HCT116 (cell line): Measurements from ENCODE around the gene DGKG. TPM values are rescaled to one million over a fixed set of nuclear protein-coding genes. Genes with fewer than 3 reads are reported as not detected.
A peak's percentile ranks its signal among the peaks of the same experiment; 100 is the strongest.

Source experiments
- ATAC-seq: fragments of 200-7000 bp; cut with Tn5 transposase; 2 replicates; pipeline ENCODE4 v1.9.1; 2020; ENCODE audit warnings: mild to moderate bottlenecking, moderate library complexity
- BruUV-seq: library from RNA; stranded (reverse); fragments of 400-500 nt; replicated peaks from 2 replicates; lab custom pipeline; 2021; lab: Mats Ljungman, UMichigan
- CTCF ChIA-PET: fragments of 300-600 bp; sonication (Branson Sonifier 250); formaldehyde crosslinking; loops from one replicate; lab custom pipeline; 2021; ENCODE audit warnings: antibody characterized with exemption; lab: Charles Lee
- POLR2A ChIA-PET: fragments of 300-600, 350-600 bp; sonication (Branson Sonifier 250); formaldehyde crosslinking; loops from one replicate; lab custom pipeline; 2021; ENCODE audit warnings: antibody characterized with exemption; lab: Charles Lee
- RAD21 ChIA-PET, 2 experiments: fragments of 300-600 bp; sonication (Branson Sonifier 250); formaldehyde crosslinking; loops; one replicate each; lab custom pipeline; 2023; ENCODE audit warnings: low total read pairs in 2 of 2; ENCODE audit not compliant: uncharacterized antibody in 2 of 2, unreplicated experiment in 2 of 2, low non-redundant PET in 1 of 2; lab: Charles Lee
- DNase-seq: peaks from one replicate; pipeline ENCODE4 v3.0.0-alpha.2; 2010; ENCODE audit warnings: low read depth, low spot score
- H2AFZ ChIP-seq: fragments of 200-600 bp; shearing (Covaris generic), sonication (generic); 2 replicates; pipeline ENCODE4 v1.6.1; 2017; ENCODE audit warnings: low read depth, mixed run types, mixed read lengths, antibody characterized with exemption, low read length; ENCODE audit not compliant: poor library complexity, severe bottlenecking
- H3K27ac ChIP-seq: 2 replicates; pipeline ENCODE4 v1.5.1; 2012; ENCODE audit warnings: low read depth, low read length
- H3K27me3 ChIP-seq: fragments of 200-600 bp; sonication (generic); 2 replicates; pipeline ENCODE4 v1.6.1; 2016; ENCODE audit warnings: mixed run types, low read length, mixed read lengths; ENCODE audit not compliant: insufficient read depth
- H3K36me3 ChIP-seq, 2 experiments: fragments of 200-500 bp in 1 of 2; fragments of 200-600 bp in 1 of 2; sonication (Bioruptor generic) in 1 of 2; sonication (generic) in 1 of 2; 2 replicates each; pipeline versions ENCODE4 v1.5.1 to v1.6.1; 2014 to 2016; ENCODE audit warnings: low read length in 2 of 2, inconsistent platforms in 1 of 2, mixed read lengths in 1 of 2, mixed run types in 1 of 2; ENCODE audit not compliant: insufficient read depth in 2 of 2, control insufficient read depth in 1 of 2
- H3K4me1 ChIP-seq, 2 experiments: fragments of 200-600 bp in 1 of 2; sonication (generic) in 1 of 2; 2 replicates each; pipeline versions ENCODE4 v1.5.1 to v1.6.1; 2012 to 2017; ENCODE audit warnings: low read length in 2 of 2, inconsistent platforms in 1 of 2, mild to moderate bottlenecking in 1 of 2, mixed read lengths in 1 of 2, mixed run types in 1 of 2, moderate library complexity in 1 of 2; ENCODE audit not compliant: insufficient read depth in 2 of 2, control insufficient read depth in 1 of 2
- H3K4me2 ChIP-seq: fragments of 200-600 bp; sonication (generic); 2 replicates; pipeline ENCODE4 v1.6.1; 2017; ENCODE audit warnings: mixed run types, low read length, mixed read lengths
- H3K4me3 ChIP-seq, 2 experiments: fragments of 200-600 bp in 1 of 2; sonication (generic) in 1 of 2; replicated peaks in 1 of 2; 2 replicates each; pipeline ENCODE4 v1.5.1; 2011 to 2016; ENCODE audit warnings: low read length in 2 of 2, control low read depth in 1 of 2, low read depth in 1 of 2, mild to moderate bottlenecking in 1 of 2, mixed read lengths in 1 of 2, mixed run types in 1 of 2
- H3K79me2 ChIP-seq: fragments of 200-600 bp; sonication (generic); 2 replicates; pipeline ENCODE4 v1.6.1; 2017; ENCODE audit warnings: mild to moderate bottlenecking, mixed run types, low read length, moderate library complexity, mixed read lengths; ENCODE audit not compliant: insufficient read depth
- H3K9ac ChIP-seq: fragments of 200-600 bp; sonication (generic); 2 replicates; pipeline ENCODE4 v1.6.1; 2016; ENCODE audit warnings: low read length, mixed read lengths
- H3K9me2 ChIP-seq: fragments of 200-600 bp; sonication (generic), shearing (Covaris generic); 2 replicates; pipeline ENCODE4 v1.6.1; 2017; ENCODE audit warnings: mixed run types, mild to moderate bottlenecking, moderate library complexity; ENCODE audit not compliant: insufficient read depth
- H3K9me3 ChIP-seq, 2 experiments: fragments of 200-500 bp in 1 of 2; fragments of 200-600 bp in 1 of 2; sonication (Bioruptor generic) in 1 of 2; sonication (generic) in 1 of 2; 2 replicates each; pipeline ENCODE4 v1.6.1; 2014 to 2017; ENCODE audit warnings: low read length in 2 of 2, mixed read lengths in 2 of 2, inconsistent platforms in 1 of 2, low read depth in 1 of 2, mild to moderate bottlenecking in 1 of 2, mixed run types in 1 of 2, moderate library complexity in 1 of 2; ENCODE audit not compliant: control insufficient read depth in 1 of 2, insufficient read depth in 1 of 2
- H4K20me1 ChIP-seq: fragments of 200-600 bp; sonication (generic), shearing (Covaris generic); 2 replicates; pipeline ENCODE4 v1.6.1; 2017; ENCODE audit warnings: mixed run types, mild to moderate bottlenecking, moderate library complexity; ENCODE audit not compliant: insufficient read depth
- ATF3 ChIP-seq: IDR thresholded peaks from 2 replicates; pipeline ENCODE4 v1.6.1; 2012
- CBX3 ChIP-seq: IDR thresholded peaks from 2 replicates; pipeline ENCODE4 v1.6.1; 2012; ENCODE audit warnings: low read depth
- CEBPB ChIP-seq: IDR thresholded peaks from 2 replicates; pipeline ENCODE4 v1.6.1; 2012; ENCODE audit warnings: low read depth
- EGR1 ChIP-seq: IDR thresholded peaks from 2 replicates; pipeline ENCODE4 v1.6.1; 2012; ENCODE audit warnings: low read depth
- ELF1 ChIP-seq: IDR thresholded peaks from 2 replicates; pipeline ENCODE4 v1.6.1; 2012; ENCODE audit warnings: low read depth, borderline replicate concordance
- EZH2 ChIP-seq: fragments of 200-600 bp; sonication (generic); IDR thresholded peaks from 2 replicates; pipeline ENCODE4 v1.6.1; 2017; ENCODE audit warnings: antibody characterized with exemption, mixed run types
- EZH2phosphoT487 ChIP-seq: fragments of 200-600 bp; IDR thresholded peaks from 2 replicates; pipeline ENCODE4 v1.6.1; 2018; ENCODE audit warnings: antibody characterized with exemption, borderline replicate concordance
- JUND ChIP-seq: IDR thresholded peaks from 2 replicates; pipeline ENCODE4 v1.6.1; 2012
- POLR2AphosphoS5 ChIP-seq: IDR thresholded peaks from 2 replicates; pipeline ENCODE4 v1.6.1; 2011; ENCODE audit warnings: mild to moderate bottlenecking, low read depth, low read length, moderate library complexity
- RAD21 ChIP-seq: IDR thresholded peaks from 2 replicates; pipeline ENCODE4 v1.6.1; 2012; ENCODE audit warnings: low read depth, mild to moderate bottlenecking
- SIN3A ChIP-seq: IDR thresholded peaks from 2 replicates; pipeline ENCODE4 v1.6.1; 2012; ENCODE audit warnings: low read depth
- TCF7L2 ChIP-seq: IDR thresholded peaks from 2 replicates; pipeline ENCODE4 v1.7.0; 2011; ENCODE audit warnings: borderline replicate concordance, inconsistent platforms; ENCODE audit not compliant: insufficient read depth, insufficient read length; ENCODE audit errors: extremely low read depth
- YY1 ChIP-seq: IDR thresholded peaks from 2 replicates; pipeline ENCODE4 v1.6.1; 2011; ENCODE audit warnings: low read length, low read depth, moderate library complexity, mild to moderate bottlenecking; ENCODE audit not compliant: insufficient replicate concordance; ENCODE audit errors: extremely low read depth
- ZFX ChIP-seq: fragments of 450-650 bp; IDR thresholded peaks from 2 replicates; pipeline ENCODE4 v1.6.1; 2017
- intact Hi-C: fragments of 100-400 bp; cut with micrococcal nuclease; formaldehyde crosslinking; loops from 2 replicates; pipeline ENCODE4 v1.10.0; 2022
- total RNA-seq: library from RNA; stranded (reverse); gene quantifications from one replicate; pipeline ENCODE4 v1.2.1, GENCODE V29; 2021; ENCODE audit not compliant: unreplicated experiment
- TF ChIP-seq, protein P1 (sequence below): IDR thresholded peaks from 2 replicates; pipeline ENCODE4 v1.6.1; 2012
- TF ChIP-seq, protein P2 (sequence below), 3 experiments: fragments of 200-600 bp in 1 of 3; sonication (generic) in 1 of 3; IDR thresholded peaks in 2 of 3; conservative IDR thresholded peaks in 1 of 3; 2 replicates each; pipeline ENCODE4 v1.5.1; 2012 to 2017; ENCODE audit warnings: low read depth in 2 of 3, low read length in 2 of 3, antibody characterized with exemption in 1 of 3, borderline replicate concordance in 1 of 3, control low read depth in 1 of 3, mild to moderate bottlenecking in 1 of 3, mixed read lengths in 1 of 3, mixed run types in 1 of 3, moderate library complexity in 1 of 3; ENCODE audit not compliant: insufficient read depth in 1 of 3

Gene DGKG
- total RNA-seq, 1 experiment from 2014 or later = 4.8 TPM

GRCh38 chr3:186160691-186161243 is 201.3 kb downstream of the DGKG start:
- Histone ChIP-seq H3K36me3 (no peaks in the 10 kb centered on the region), H3K4me1 (no peaks in the 10 kb centered on the region), H3K79me2 (no peaks in the 10 kb centered on the region), H3K9me3 (no peaks in the 10 kb centered on the region), H3K9ac (no peak overlapping the region), H3K4me2 (no peak overlapping the region), H3K27ac (no peak overlapping the region), H2AFZ (no peak overlapping the region), H3K9me2 (no peaks in the 10 kb centered on the region), H3K4me3 (no peak overlapping the region), H3K27me3 (no peaks in the 10 kb centered on the region), H4K20me1 (no peaks in the 10 kb centered on the region)
- RAD21 ChIA-PET = no interaction called here
- DNase-seq (no peak), ATAC-seq (peak; percentile 38; the same call in 1 of the 2 replicates)
- no peak for TF ChIP-seq CEBPB
- TF ChIP-seq CBX3 = no peak
- no peak for TF ChIP-seq EZH2phosphoT487
- TF ChIP-seq, protein P1, sequence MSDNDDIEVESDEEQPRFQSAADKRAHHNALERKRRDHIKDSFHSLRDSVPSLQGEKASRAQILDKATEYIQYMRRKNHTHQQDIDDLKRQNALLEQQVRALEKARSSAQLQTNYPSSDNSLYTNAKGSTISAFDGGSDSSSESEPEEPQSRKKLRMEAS = no peak
- TF ChIP-seq EGR1 = no peak
- TF ChIP-seq ATF3 = no peak
- TF ChIP-seq SIN3A = no peak
- TF ChIP-seq POLR2AphosphoS5 = no peak
- TF ChIP-seq TCF7L2 = no peak
- POLR2A ChIA-PET = interaction anchor here (0.6 kb wide), 1 partner anchor 56 kb away, joined by 3 read pairs; no protein-coding TSS in a partner anchor
- no TSS peak for BruUV-seq
- intact Hi-C loops = no loop called here
- CTCF ChIA-PET = interaction anchor here (0.6 kb wide), 1 partner anchor 948 kb away, joined by 4 read pairs; no protein-coding TSS in a partner anchor

DNA sequence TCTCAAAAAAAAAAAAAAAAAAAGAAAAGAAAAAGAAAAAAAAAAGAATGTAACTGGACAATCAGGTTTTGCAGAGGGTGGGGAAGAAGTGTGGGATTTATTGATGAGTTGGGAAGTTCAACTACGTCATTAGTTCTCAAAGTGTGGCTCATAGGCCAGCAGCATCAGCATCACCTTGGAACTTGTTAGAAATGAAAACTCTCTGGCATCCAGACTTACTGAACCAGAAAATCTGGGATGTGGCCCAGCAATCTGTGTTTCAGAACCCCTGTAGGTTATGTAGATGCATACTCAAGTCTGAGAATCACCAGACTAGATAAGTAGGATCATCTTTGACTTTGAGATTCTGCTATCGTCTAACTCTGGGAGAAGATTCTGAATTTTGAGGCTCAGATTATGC is 207.4 kb downstream of the DGKG start:
- Histone ChIP-seq H3K79me2 (no peaks in the 10 kb centered on the region), H3K27me3 (no peaks in the 10 kb centered on the region), H4K20me1 (no peaks in the 10 kb centered on the region), H3K9ac (no peak overlapping the region), H3K4me3 (no peak overlapping the region), H3K36me3 (no peaks in the 10 kb centered on the region), H3K9me2 (no peaks in the 10 kb centered on the region), H3K4me1 (no peaks in the 10 kb centered on the region), H2AFZ (no peak overlapping the region), H3K9me3 (no peaks in the 10 kb centered on the region), H3K4me2 (no peak overlapping the region), H3K27ac (no peak overlapping the region)
- ATAC-seq = no peak
- RAD21 ChIA-PET = no interaction called here
- CTCF ChIA-PET = no interaction called here
- POLR2A ChIA-PET = no interaction called here
- no TSS peak for BruUV-seq
- DNase-seq = no peak
- intact Hi-C loops = no loop called here
- TF ChIP-seq EZH2phosphoT487 (no peak), CBX3 (no peak), SIN3A (no peak), ELF1 (no peak), TCF7L2 (no peak), ZFX (no peak), RAD21 (no peak), YY1 (no peak), JUND (no peak), EZH2 (no peak), POLR2AphosphoS5 (no peak)
- TF ChIP-seq, protein P1 = no peak
- TF ChIP-seq, protein P2, sequence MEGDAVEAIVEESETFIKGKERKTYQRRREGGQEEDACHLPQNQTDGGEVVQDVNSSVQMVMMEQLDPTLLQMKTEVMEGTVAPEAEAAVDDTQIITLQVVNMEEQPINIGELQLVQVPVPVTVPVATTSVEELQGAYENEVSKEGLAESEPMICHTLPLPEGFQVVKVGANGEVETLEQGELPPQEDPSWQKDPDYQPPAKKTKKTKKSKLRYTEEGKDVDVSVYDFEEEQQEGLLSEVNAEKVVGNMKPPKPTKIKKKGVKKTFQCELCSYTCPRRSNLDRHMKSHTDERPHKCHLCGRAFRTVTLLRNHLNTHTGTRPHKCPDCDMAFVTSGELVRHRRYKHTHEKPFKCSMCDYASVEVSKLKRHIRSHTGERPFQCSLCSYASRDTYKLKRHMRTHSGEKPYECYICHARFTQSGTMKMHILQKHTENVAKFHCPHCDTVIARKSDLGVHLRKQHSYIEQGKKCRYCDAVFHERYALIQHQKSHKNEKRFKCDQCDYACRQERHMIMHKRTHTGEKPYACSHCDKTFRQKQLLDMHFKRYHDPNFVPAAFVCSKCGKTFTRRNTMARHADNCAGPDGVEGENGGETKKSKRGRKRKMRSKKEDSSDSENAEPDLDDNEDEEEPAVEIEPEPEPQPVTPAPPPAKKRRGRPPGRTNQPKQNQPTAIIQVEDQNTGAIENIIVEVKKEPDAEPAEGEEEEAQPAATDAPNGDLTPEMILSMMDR (IDR thresholded peaks at IDR 0.05 in 2 of 3, conservative IDR thresholded peaks at IDR 0.05 in 1 of 3; ENCODE audit: borderline replicate concordance in 1 of 3, insufficient read depth in 1 of 3, low read depth in 2 of 3, low read length in 2 of 3) = no peak
